ENCODE data around the gene U2AF2. TPM values are rescaled to one million over a fixed set of nuclear protein-coding genes. Genes with fewer than 3 reads are reported as not detected.

The U2AF2 gene
- total and polyA plus RNA-seq, 8 donors: 123 to 213 (median 170) TPM

GRCh38 chr19:55667511-55667910, 12.7 kb downstream of the U2AF2 start:
- Histone ChIP-seq H3K27me3 (no peaks in the 10 kb centered on the region), H3K9me3 (no peaks in the 10 kb centered on the region), H3K4me1 (peaks cover 0 to 4% of the 10 kb centered on the region in 2 donors), H3K27ac (no peak overlapping the region), H3K36me3 (peaks cover 4 to 100% of the 10 kb centered on the region in 2 donors), H3K4me3 (no peak overlapping the region)
- no peak for ATAC-seq
- intact Hi-C loops (cut with DNase I): no loop called here
- no peak for TF ChIP-seq CTCF (IDR thresholded peaks at IDR 0.05)
- DNase-seq: peak in 1 of 4 donors; percentile 43

GRCh38 chr19:55667958-55668357, 13.1 kb downstream of the U2AF2 start:
- intact Hi-C loops (cut with DNase I): no loop called here
- no peak for TF ChIP-seq CTCF (IDR thresholded peaks at IDR 0.05)
- H3K27me3 ChIP-seq: no peaks in the 10 kb centered on the region
- peaks cover 4 to 99% of the 10 kb centered on the region in 2 donors for H3K36me3 ChIP-seq
- H3K4me3 ChIP-seq: no peak overlapping the region
- no peaks in the 10 kb centered on the region for H3K9me3 ChIP-seq
- peaks cover 0 to 4% of the 10 kb centered on the region in 2 donors for H3K4me1 ChIP-seq
- ATAC-seq (peak; percentile 58), DNase-seq (peak in 1 of 4 donors; percentile 75)
- H3K27ac ChIP-seq: no peak overlapping the region

- Histone ChIP-seq H3K9me3 (no peaks in the 10 kb centered on the region), H3K27ac (no peak overlapping the region), H3K4me1 (peaks cover 0 to 4% of the 10 kb centered on the region in 2 donors), H3K27me3 (no peaks in the 10 kb centered on the region), H3K4me3 (no peak overlapping the region), H3K36me3 (peaks cover 4 to 99% of the 10 kb centered on the region in 2 donors)
- intact Hi-C loops (cut with DNase I): no loop called here
- ATAC-seq (no peak), DNase-seq (peak in 1 of 4 donors; percentile 77)
- no peak for TF ChIP-seq CTCF (IDR thresholded peaks at IDR 0.05)
These were observed 13.9 kb downstream of the U2AF2 start for GRCh38 chr19:55668603-55669348.

GRCh38 chr19:55669418-55670279, 14.8 kb downstream of the U2AF2 start:
- no peak for TF ChIP-seq CTCF (IDR thresholded peaks at IDR 0.05)
- Histone ChIP-seq H3K4me3 (no peak overlapping the region), H3K36me3 (peaks cover 0 to 97% of the 10 kb centered on the region in 2 donors), H3K27ac (no peak overlapping the region), H3K9me3 (no peaks in the 10 kb centered on the region), H3K4me1 (peaks cover 0 to 10% of the 10 kb centered on the region in 2 donors), H3K27me3 (no peaks in the 10 kb centered on the region)
- peak in 1 of 4 donors; percentile 69 for DNase-seq
- intact Hi-C loops (cut with DNase I): no loop called here
- ATAC-seq: no peak
